Renal cortical epithelial cell (primary cell): ENCODE data around the gene DDHD1. TPM values are rescaled to one million over a fixed set of nuclear protein-coding genes. Genes with fewer than 3 reads are reported as not detected.

Experiments
- DNase-seq: peaks from one replicate; pipeline ENCODE4 v3.0.0-alpha.2; 2011; ENCODE audit warnings: low read depth
- total RNA-seq: library from RNA; depleted of rRNA; stranded (reverse); fragments of >200 nt; gene quantifications from 2 replicates; pipeline ENCODE4 v1.2.3, GENCODE V29; 2014

Gene DDHD1
- total RNA-seq, 1 donor from 2014 or later = 12.6 TPM

DNA sequence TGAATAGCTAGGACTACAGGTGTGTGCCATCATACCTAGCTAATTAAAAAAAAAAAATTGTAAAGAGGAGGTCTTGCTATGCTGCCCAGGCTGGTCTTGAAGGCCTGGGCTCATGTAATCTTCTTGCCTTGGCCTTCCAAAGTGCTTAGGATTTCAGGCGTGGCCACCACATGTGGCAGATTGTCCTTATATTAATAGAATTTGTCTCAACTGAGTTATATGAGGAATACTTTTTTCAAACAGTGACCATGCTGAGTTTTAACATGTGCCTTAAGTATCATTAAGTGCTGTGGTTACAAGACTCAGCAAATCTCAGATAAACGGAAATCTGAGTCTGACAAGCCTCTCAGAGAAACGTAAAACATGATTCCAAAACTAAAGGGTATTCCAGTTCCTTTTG, 119.1 kb downstream of the DDHD1 start:
- DNase-seq = no peak

- DNase-seq = no peak
These were observed 120.2 kb downstream of the DDHD1 start for GRCh38 chr14:53032838-53033390.

GRCh38 chr14:53032161-53032803, 120.8 kb downstream of the DDHD1 start:
- DNase-seq = peak; percentile 92

DNA sequence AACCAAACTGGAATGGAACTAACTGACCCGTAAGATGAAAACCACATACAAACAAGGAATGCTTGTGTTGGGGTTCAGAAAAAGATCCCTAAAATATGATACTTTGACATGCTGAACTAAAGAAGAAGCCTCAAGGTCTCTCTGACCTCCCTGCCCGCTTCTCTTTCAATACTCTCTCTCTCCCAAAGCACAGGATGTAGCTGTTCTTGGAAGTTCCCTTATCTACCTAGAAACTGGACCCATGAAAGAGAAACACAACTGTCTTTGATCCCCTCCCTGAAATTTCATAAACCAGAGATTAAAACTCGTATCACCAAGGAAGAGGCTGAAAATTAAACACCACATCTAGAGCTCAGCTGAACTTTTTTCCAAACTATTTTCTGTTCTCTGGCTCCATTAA, 125.6 kb downstream of the DDHD1 start:
- DNase-seq = no peak

GRCh38 chr14:53027041-53027440, 126.1 kb downstream of the DDHD1 start:
- no peak for DNase-seq

DNA sequence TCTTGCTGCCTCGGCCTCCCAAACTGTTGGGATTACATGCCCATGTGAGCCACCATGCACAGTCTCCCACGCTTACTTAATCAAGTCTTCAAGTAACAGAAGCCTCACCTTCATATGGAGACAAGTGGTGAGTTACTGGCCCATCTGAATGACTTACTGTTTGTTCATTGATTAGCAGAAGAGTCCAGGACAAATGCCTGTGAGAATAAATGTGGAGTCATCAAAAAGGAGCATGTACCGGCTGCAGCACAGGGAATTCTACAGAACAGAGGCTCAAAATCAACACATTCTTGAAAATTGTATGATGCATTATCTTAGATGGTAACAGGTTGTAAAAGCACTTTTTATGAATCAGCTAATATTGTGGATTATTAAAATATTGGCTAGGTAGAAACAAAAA, 129.8 kb downstream of the DDHD1 start:
- DNase-seq = no peak

DNA sequence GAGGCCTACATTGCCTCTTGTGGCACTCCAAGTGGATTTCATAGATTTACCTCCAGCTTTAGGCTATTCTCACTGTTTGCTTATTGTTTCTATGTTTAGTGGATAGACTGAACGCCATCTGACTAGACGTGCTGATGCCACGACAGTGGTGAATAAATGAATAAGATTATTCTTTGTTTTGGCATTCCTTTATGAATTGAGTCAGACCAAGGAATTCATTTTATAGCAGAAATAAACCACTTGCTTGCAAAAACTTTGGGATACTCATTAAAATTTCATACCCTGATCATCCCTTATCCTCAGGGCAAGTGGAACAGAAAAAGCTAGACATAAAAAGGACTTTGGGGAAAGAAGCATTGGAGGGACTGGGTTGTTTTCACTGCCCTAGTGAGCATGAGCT, 130.5 kb downstream of the DDHD1 start:
- DNase-seq = no peak

GRCh38 chr14:53020193-53020932, 132.8 kb downstream of the DDHD1 start:
- no peak for DNase-seq

DNA sequence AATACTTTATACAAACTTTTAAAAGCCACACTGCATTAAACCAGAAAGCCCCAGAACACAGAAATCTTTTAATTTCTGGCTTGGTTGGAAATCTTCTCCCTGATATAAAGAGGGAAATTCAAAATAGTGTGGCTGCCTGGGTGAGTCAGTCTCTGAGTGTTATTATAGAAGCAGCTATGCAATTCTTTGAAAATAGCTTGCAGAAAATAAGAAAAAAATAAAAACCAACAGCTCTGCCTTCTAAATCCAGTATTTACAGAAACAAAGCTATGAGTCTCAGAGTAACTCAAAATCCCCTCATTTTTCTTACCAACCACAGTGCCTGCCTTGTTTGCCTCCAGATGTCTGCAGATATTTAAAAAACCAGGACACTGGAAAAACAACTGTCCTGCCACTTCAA, 133.7 kb downstream of the DDHD1 start:
- DNase-seq = no peak

DNA sequence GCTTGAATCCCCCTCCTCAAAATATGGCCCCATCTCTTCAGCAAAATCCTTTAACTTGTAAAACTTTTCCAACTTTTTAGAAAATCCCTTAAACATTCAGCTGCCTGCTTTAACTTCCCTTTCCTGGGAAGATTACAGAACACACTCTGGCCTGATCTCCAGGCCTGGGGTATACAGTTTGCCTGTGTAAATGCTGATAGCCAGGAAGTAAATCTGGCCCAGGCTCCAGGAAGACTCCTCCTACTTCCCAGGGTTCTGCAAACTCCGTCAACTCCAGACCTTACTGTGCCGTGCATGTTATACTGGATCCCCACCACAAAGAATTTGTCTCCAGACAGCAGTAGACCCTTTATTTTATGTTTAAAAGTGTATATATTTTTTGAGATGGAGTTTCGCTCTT, 135.3 kb downstream of the DDHD1 start:
- no peak for DNase-seq

DNA sequence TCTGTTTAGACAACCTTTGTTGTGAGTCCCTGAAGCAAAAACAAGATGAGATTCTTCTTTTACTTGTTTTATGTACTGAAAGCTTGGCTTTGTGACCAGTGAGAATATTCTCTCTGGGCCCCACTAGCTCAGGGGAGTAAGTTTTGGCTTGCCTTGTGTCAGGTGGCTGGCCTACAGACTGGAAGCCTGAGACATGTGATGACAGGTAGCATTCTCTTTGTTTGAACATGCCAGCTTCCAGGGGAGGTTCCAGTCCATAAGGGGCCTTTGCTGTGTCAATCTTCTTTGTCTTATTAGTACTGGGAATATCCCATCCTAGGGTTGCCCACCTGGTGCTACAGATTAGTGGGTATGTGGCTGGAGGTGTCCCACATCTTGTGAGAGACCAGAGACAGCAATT, 136.2 kb downstream of the DDHD1 start:
- no peak for DNase-seq

- no peak for DNase-seq
These were observed 136.6 kb downstream of the DDHD1 start for GRCh38 chr14:53016491-53016890.

DNA sequence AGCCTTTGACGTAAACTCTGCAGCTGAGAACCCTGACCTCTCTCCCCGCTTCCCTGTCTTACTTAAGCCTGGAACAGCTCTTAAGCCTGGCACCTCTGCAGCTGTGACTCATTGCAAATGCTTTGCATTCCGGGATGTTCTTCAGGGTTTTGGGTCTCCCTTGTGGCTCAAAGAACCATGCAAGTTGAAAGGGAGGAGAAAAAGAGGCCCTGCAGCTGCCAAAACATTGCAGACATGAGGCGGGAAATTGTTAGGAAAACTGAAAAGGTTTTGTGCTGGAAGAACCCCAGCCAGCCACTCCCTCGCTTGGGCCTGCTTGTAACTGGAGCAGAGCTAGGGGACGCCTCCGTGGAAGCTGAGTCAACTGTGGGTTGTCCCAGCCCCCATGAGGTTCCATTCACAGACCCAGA, 142.1 kb downstream of the DDHD1 start:
- peak; percentile 81 for DNase-seq

DNA sequence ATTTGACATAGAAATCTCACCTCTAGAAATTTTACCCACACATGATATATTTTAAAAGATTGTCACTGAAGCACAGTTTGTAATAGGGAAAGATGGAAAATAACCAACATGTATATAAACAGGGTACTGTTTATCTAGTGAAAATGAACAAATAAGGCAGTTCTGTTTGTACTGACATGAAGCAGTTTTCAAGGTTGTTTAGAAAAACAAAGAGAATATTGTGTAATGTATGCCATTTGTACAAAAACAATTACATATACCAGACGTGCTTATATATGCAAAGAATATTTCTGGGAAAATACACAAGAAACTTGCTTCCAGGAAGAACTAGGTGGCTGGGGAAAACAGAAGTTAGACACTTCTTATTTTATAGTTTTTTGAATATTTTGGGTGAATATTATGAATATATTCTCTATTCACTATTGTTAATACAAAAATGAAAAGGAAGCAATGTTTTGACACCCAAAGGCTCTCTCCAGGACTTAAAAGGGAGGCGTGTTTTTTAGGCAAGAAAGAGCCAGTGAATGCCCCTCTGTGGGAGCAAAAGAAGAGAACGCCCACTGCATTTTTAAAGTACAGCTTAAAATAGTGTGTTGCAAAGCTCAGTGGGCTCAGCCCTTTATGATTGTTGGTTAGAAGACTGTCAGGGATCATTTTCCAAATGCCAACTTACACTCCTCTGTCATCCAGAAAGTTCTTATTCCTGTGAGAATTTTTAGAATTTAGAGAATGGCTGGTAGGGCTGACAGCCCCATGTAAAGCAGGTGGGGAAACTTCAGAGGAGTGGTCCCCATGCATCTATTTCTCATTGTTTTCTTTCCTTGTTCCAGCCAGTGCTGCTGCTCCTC, 142.7 kb downstream of the DDHD1 start:
- no peak for DNase-seq

GRCh38 chr14:53006931-53007562, 146.1 kb downstream of the DDHD1 start:
- no peak for DNase-seq

- DNase-seq = no peak
These were observed 148.1 kb downstream of the DDHD1 start for GRCh38 chr14:53004976-53005375.

- DNase-seq = no peak
These were observed 149.3 kb downstream of the DDHD1 start for GRCh38 chr14:53003776-53004175.

DNA sequence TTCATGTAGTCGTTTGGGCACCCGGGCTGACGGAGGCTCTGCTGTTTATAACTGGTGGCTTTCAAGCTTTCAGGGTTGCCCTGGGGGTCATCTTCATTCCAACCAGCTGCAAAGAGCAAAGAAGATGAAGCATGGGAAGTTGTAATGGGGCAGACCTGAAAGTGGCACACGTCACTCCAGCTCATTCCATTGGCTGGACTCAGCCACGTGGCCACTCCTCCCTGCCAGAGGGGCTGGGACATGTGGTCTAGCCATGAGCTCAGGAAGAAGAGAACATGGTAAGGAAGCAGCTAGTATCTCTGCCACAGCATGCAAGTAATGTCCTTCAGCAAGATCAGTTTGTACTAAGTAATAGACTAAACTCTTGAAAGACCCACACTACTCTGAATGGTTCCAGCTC, 150.5 kb downstream of the DDHD1 start:
- no peak for DNase-seq

DNA sequence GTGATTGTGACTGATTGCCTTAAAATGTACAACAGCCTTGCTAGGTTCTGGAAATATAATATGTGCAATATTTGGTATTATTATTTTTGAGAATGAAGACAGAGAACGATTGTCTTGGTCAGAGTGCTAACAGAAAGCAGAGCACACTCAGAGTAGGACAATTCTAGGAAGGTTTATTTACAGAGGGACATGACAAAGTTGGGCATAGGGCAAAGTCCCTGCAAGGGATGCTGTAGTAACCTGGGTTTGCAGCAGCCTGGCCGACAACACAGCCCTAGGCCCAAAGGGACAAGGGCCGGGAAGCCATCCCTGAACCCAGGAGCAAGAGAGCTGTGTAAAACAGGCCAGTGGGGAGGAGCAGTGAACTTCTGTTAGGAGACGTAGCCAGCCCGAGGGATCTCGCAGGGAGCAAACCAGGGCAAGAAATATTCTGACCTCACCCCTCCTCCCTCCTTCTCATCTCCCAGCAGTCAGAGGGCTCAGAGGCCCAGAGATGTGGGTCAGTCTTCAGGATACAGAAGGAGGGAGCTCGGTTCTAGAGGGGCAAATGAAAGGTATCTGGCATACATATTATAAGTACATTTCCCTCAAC, 151.2 kb downstream of the DDHD1 start:
- DNase-seq = no peak

DNA sequence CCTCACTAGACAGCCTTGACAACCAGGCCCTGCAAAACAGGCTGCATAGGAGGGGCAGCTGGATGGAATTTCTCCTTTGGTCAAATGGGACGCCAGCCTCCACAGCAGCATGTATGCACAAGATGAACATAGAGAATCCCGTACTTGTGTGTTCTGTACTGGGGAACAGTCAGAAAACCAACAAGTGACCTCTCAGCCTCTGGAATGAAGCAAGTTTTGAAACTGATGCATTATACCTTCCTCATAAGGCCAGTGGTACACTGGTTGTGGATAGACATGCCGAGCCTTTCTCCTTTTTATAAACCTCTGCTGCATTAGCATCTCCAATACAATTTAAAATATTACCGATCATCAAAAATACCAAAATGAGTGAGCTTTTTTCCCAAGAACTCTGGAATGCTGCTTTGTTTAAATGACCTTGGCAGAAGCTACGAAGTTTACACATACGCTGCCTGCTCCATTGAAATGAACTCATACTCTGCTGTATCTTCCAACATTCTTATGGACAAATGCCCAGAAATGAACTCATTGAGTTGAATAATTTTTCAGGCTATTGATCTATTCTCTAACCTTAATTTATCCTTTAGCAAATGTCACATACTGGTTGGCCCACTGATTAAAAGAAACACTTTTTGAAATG, 154.6 kb downstream of the DDHD1 start:
- no peak for DNase-seq

- DNase-seq = no peak
These were observed 156.6 kb downstream of the DDHD1 start for GRCh38 chr14:52996493-52996892.
